SU-DHL-6 (cell line): Measurements from ENCODE around the gene CYB561.
"Not testable (repeated sequence)": the region's sequence is repeated elsewhere in the genome, so short reads cannot be mapped to it uniquely, and the experiment has no call there.

Source experiments
- H2AFZ ChIP-seq: fragments of 200-600 bp; sonication (generic); 2 replicates; pipeline ENCODE4 v1.6.1; 2014; ENCODE audit warnings: low read depth, mild to moderate bottlenecking, moderate library complexity, mixed read lengths, antibody characterized with exemption, low read length; ENCODE audit not compliant: severe bottlenecking
- H3F3A ChIP-seq: fragments of 200-600 bp; shearing (Covaris generic); 2 replicates; pipeline ENCODE4 v1.6.0; 2016; ENCODE audit warnings: antibody characterized with exemption, mild to moderate bottlenecking; ENCODE audit not compliant: insufficient read depth
- H3K27ac ChIP-seq: fragments of 200-600 bp; sonication (generic); 2 replicates; pipeline ENCODE4 v1.5.1; 2016; ENCODE audit warnings: low read depth, mild to moderate bottlenecking, low read length, moderate library complexity, mixed read lengths
- H3K27me3 ChIP-seq: fragments of 200-600 bp; sonication (generic), shearing (Covaris generic); 2 replicates; pipeline ENCODE4 v1.6.0; 2014; ENCODE audit warnings: mild to moderate bottlenecking, low read length
- H3K36me3 ChIP-seq: fragments of 200-600 bp; sonication (generic); 2 replicates; pipeline ENCODE4 v1.6.1; 2014; ENCODE audit warnings: mild to moderate bottlenecking, low read length, mixed read lengths
- H3K4me2 ChIP-seq: fragments of 300-600, 200-600 bp; shearing (Covaris generic), sonication (generic); 2 replicates; pipeline ENCODE4 v1.6.0; 2014; ENCODE audit warnings: low read length, low read depth, mild to moderate bottlenecking; ENCODE audit not compliant: poor library complexity, severe bottlenecking
- H3K4me3 ChIP-seq: fragments of 200-600 bp; sonication (generic); 2 replicates; pipeline ENCODE4 v1.5.1; 2014; ENCODE audit warnings: antibody characterized with exemption, low read length, mild to moderate bottlenecking, mixed read lengths; ENCODE audit not compliant: insufficient read depth, poor library complexity, severe bottlenecking
- H3K79me2 ChIP-seq: fragments of 200-600 bp; sonication (generic); 2 replicates; pipeline ENCODE4 v1.6.1; 2014; ENCODE audit warnings: mild to moderate bottlenecking, low read length, moderate library complexity; ENCODE audit not compliant: insufficient read depth
- H3K9ac ChIP-seq: fragments of 200-600 bp; sonication (generic); 2 replicates; pipeline ENCODE4 v1.7.0; 2014; ENCODE audit warnings: mild to moderate bottlenecking, low read length
- H3K9me2 ChIP-seq: fragments of 200-600 bp; sonication (generic); replicated peaks from 2 replicates; pipeline ENCODE4 v1.6.1; 2014; ENCODE audit warnings: low read length; ENCODE audit not compliant: insufficient read depth
- H3K9me3 ChIP-seq: fragments of 200-600 bp; sonication (generic); 2 replicates; pipeline ENCODE4 v1.6.1; 2014; ENCODE audit warnings: low read length, mixed read lengths; ENCODE audit not compliant: insufficient read depth
- H4K20me1 ChIP-seq: fragments of 200-600 bp; sonication (generic); 2 replicates; pipeline ENCODE4 v1.6.1; 2014; ENCODE audit warnings: low read depth, mild to moderate bottlenecking, antibody characterized with exemption, low read length, moderate library complexity, mixed read lengths
- EZH2phosphoT487 ChIP-seq: fragments of 200-600 bp; sonication (generic), shearing (Covaris generic); conservative IDR thresholded peaks from 2 replicates; pipeline ENCODE4 v1.6.1; 2018; ENCODE audit warnings: mild to moderate bottlenecking, antibody characterized with exemption, low read length, moderate library complexity, mixed read lengths
- TF ChIP-seq, protein P1 (sequence below): fragments of 200-600 bp; sonication (generic); IDR thresholded peaks from one replicate; pipeline ENCODE4 v1.5.1; 2017; ENCODE audit warnings: antibody characterized with exemption, mild to moderate bottlenecking, low read length, moderate library complexity; ENCODE audit not compliant: insufficient read depth, poor library complexity, severe bottlenecking

The CYB561 gene

DNA sequence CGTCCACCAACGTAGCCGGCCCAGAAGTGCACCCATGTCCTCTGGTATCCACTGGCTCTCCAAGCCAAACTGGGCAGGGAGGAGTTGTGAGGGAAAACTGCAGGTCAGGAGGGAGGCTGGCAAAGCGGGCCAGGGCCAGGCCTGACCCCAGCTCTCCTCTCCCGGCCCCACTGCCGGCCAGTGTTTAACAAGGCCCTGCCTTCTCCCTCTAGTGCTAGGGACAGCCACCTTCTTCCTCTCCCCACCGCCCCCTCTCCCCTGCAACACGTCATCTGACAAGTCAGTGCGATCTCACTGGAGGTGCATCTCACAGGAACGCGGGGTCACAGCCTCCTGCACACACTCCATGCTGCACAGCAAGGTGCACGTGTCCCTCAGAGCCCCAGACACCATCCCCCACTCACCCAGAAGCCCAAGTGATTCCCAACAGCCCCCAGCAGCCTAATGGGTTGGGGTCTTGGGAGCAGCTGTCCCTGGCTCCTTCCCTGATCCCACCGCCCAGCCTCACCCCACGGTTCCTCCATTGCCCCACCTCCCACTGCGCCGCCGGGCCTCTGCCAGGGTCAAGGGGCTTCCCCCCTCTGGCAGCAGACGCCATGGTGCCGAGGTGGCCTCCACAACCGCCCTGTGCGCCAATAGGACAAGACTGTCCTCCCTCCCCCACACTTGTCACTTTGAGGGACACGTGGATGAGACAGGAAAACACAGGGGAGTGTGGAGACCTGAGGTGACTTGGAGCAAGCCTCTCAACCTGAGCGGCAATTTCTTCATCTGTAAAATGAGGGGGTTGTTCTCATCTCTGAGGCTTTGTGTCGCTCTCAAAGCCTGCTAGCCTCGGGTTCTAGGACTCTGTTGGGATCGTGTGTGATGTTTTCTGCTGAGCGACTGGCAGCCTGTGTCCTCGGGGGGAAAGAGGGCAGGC, 29.6 kb upstream of the CYB561 start:
- no peak overlapping the region for H2AFZ ChIP-seq
- no peak overlapping the region for H3K9ac ChIP-seq
- H3K9me3 ChIP-seq, result no peaks in the 10 kb centered on the region
- H3K36me3 ChIP-seq, result no peaks in the 10 kb centered on the region
- no peaks in the 10 kb centered on the region for H4K20me1 ChIP-seq
- TF ChIP-seq EZH2phosphoT487, result no peak
- TF ChIP-seq, protein P1, sequence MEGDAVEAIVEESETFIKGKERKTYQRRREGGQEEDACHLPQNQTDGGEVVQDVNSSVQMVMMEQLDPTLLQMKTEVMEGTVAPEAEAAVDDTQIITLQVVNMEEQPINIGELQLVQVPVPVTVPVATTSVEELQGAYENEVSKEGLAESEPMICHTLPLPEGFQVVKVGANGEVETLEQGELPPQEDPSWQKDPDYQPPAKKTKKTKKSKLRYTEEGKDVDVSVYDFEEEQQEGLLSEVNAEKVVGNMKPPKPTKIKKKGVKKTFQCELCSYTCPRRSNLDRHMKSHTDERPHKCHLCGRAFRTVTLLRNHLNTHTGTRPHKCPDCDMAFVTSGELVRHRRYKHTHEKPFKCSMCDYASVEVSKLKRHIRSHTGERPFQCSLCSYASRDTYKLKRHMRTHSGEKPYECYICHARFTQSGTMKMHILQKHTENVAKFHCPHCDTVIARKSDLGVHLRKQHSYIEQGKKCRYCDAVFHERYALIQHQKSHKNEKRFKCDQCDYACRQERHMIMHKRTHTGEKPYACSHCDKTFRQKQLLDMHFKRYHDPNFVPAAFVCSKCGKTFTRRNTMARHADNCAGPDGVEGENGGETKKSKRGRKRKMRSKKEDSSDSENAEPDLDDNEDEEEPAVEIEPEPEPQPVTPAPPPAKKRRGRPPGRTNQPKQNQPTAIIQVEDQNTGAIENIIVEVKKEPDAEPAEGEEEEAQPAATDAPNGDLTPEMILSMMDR, result no peak
- H3K79me2 ChIP-seq, result no peaks in the 10 kb centered on the region
- H3K27me3 ChIP-seq, result no peaks in the 10 kb centered on the region
- no peak overlapping the region for H3K27ac ChIP-seq
- no peak overlapping the region for H3K4me3 ChIP-seq
- H3F3A ChIP-seq, result no peaks in the 10 kb centered on the region
- H3K4me2 ChIP-seq, result no peak overlapping the region
- no peaks in the 10 kb centered on the region for H3K9me2 ChIP-seq

DNA sequence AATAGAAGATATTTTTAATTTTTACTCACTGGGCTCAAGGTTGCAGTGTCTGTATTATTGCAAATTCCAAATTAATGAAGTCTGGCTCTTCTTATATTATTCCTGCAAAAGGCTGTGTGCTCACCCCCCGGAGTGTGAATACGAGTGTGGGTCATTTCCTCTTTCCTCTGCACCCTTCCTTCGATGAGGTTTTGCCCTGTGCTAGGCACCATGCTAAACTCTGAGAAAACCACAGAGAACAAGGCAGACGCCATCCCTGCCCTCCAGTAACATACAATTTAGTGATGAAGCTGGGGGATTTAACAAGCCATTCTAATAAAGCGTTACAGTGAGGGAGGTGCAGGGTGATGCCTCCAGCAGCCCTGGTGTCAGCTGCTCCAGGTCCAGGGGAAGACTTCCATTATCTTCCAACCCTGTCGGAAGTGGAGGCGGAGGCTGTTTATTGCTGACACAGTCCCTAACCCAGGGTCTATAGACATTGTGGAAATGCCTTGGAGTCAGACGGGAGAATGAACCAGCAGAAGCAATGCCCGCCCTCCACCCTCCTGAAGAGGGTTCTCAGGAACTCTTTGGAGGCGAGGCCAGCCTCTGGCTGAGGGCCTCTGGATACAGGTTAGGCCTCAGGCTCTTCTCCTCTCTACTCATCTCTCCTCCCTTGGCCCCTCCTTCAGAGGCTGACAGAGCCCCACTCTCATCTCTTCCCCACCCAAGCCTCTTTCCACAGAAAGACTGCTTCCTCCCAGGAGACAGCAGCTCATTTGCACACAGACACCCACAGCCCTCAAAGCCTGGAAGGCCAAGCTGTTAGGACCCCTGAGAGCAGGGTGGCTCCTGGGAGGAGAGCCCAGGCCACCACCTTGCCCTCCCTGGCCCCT, 28.7 kb upstream of the CYB561 start:
- Histone ChIP-seq H3K9me3 (no peaks in the 10 kb centered on the region), H3K9me2 (no peaks in the 10 kb centered on the region), H3K27me3 (no peaks in the 10 kb centered on the region), H3K9ac (no peak overlapping the region), H3K4me2 (no peak overlapping the region), H3F3A (no peaks in the 10 kb centered on the region), H2AFZ (no peak overlapping the region), H3K79me2 (no peaks in the 10 kb centered on the region), H3K36me3 (no peaks in the 10 kb centered on the region), H4K20me1 (no peaks in the 10 kb centered on the region), H3K4me3 (no peak overlapping the region), H3K27ac (no peak overlapping the region)
- TF ChIP-seq, protein P1, result no peak
- TF ChIP-seq EZH2phosphoT487, result no peak

DNA sequence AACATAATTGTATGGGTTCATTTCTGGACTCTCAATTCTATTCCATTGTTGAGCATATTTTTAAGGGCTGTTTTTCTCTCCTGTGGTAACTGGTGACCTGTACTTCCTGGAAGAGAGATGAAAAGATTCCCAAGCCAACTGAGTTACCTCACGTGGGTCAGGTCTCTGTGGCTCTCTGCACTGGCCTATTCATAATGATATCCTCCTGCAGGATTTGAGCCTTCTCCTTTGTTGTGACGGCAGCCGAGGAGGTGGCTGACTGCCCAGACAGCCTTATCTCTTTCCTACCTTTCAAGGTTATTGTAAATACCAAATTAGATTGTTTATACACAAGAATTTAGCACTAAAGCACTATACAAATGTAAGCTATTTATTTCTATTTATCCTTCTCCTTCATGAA, 28.1 kb upstream of the CYB561 start:
- Histone ChIP-seq H3K4me3 (no peak overlapping the region), H3K9ac (no peak overlapping the region), H3F3A (no peaks in the 10 kb centered on the region), H3K9me3 (no peaks in the 10 kb centered on the region), H3K9me2 (no peaks in the 10 kb centered on the region), H4K20me1 (no peaks in the 10 kb centered on the region), H3K27ac (no peak overlapping the region), H2AFZ (no peak overlapping the region), H3K27me3 (no peaks in the 10 kb centered on the region), H3K4me2 (no peak overlapping the region), H3K79me2 (no peaks in the 10 kb centered on the region), H3K36me3 (no peaks in the 10 kb centered on the region)
- TF ChIP-seq EZH2phosphoT487, result no peak
- TF ChIP-seq, protein P1, result no peak

DNA sequence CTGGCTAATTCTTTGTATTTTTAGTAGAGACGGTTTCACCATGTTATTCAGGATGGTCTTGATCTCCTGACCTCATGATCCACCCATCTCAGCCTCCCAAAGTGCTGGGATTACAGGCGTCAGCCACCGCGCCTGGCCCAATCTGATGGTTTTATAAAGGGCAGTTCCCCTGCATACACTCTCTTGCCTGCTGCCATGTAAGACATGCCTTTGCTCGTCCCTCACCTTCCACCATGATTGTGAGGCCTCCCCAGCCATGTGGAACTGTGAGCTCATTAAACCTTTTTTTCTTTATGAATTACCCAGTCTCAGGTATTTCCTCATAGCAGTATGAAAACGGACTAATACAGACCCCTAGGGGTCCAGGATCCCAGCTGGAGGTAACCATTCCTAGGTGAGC, 22.0 kb upstream of the CYB561 start:
- H2AFZ ChIP-seq, H3K36me3 ChIP-seq, H3K27ac ChIP-seq, H3K4me3 ChIP-seq, H3K9me3 ChIP-seq, H3F3A ChIP-seq, H3K4me2 ChIP-seq, H3K9me2 ChIP-seq, H3K9ac ChIP-seq, H4K20me1 ChIP-seq, H3K27me3 ChIP-seq, H3K79me2 ChIP-seq: not testable (repeated sequence)
